Adrenal gland (tissue), 12 donors: ENCODE data around the gene TIGD2. TPM values are rescaled to one million over a fixed set of nuclear protein-coding genes. Genes with fewer than 3 reads are reported as not detected.

Source experiments
- DNase-seq, 7 donors: peaks; one replicate each; pipeline ENCODE4 v3.0.0-alpha.2; 2019 to 2020
- H3K27ac ChIP-seq, 5 donors: fragments of 200-600 bp; sonication (generic) in 4 of 5; 1 replicate in 3 of 5; 2 replicates in 2 of 5; pipeline versions ENCODE4 v1.5.1 to v1.8.0; 2016 to 2020; ENCODE audit warnings: mild to moderate bottlenecking in 1 of 5
- H3K27me3 ChIP-seq: fragments of 200-600 bp; 2 replicates; pipeline ENCODE4 v1.8.0; 2021
- H3K36me3 ChIP-seq, 2 donors: fragments of 200-600 bp; replicated peaks in 1 of 2; 1 replicate in 1 of 2; 2 replicates in 1 of 2; pipeline versions ENCODE4 v1.5.1 to v1.8.0; 2018 to 2022
- H3K4me1 ChIP-seq, 2 donors: fragments of 200-600 bp; replicated peaks in 1 of 2; 1 replicate in 1 of 2; 2 replicates in 1 of 2; pipeline versions ENCODE4 v1.5.1 to v1.8.0; 2018 to 2021
- H3K4me3 ChIP-seq, 4 donors: fragments of 200-600 bp; sonication (generic) in 3 of 4; one replicate each; pipeline ENCODE4 v1.5.1; 2016 to 2018
- H3K9me3 ChIP-seq, 3 donors: fragments of 200-600 bp; sonication (generic) in 1 of 3; replicated peaks in 1 of 3; 1 replicate in 2 of 3; 2 replicates in 1 of 3; pipeline versions ENCODE4 v1.5.1 to v1.8.0; 2016 to 2021
- CTCF ChIP-seq, 6 experiments: fragments of 450-650 bp in 4 of 6; fragments of 200-600 bp in 2 of 6; sonication (generic) in 1 of 6; IDR thresholded peaks; 1 replicate in 5 of 6; 2 replicates in 1 of 6; pipeline versions ENCODE4 v1.5.1 to v1.8.0; 2016 to 2021; ENCODE audit warnings: antibody characterized with exemption in 6 of 6, mild to moderate bottlenecking in 2 of 6, moderate library complexity in 1 of 6
- POLR2A ChIP-seq, 2 donors: fragments of 450-650 bp; IDR thresholded peaks; one replicate each; pipeline ENCODE4 v1.6.1; 2017; ENCODE audit warnings: antibody characterized with exemption in 2 of 2, mild to moderate bottlenecking in 2 of 2, moderate library complexity in 1 of 2
- WGBS, 4 donors: extraction: QIAGEN DNeasy Blood & Tissue Kit in 2 of 4; methylation state at CpG; one replicate each; pipeline versions ENCODE4 v1.1.5 to v1.1.7; 2013 to 2017; 5-methylcytosine and 5-hydroxymethylcytosine counted together
- intact Hi-C, 2 donors: fragments of 100-400 bp; cut with DNase I; formaldehyde crosslinking; loops; one replicate each; pipeline versions ENCODE4 v1.14.1 to v1.15.0; 2022 to 2023
- polyA plus RNA-seq, 3 donors: library from polyadenylated mRNA; stranded (reverse); fragments of 200-250 nt in 2 of 3; fragments of 350-450 nt in 1 of 3; fragmentation: Illumina TruSeq in 1 of 3; extraction: RNeasy Lipid Tissue Mini Kit (QIAGEN cat#74804) in 1 of 3; gene quantifications; one replicate each; pipeline ENCODE4 v1.2.3, GENCODE V29; 2013 to 2014
- total RNA-seq, 9 donors: library from RNA; depleted of rRNA in 4 of 9; stranded (reverse); fragments of >200 nt in 4 of 9; fragments of 120-200 nt in 1 of 9; fragmentation: NEBNext Ultra II Directional in 1 of 9; extraction: Animal tissue kit (Norgen Biotek cat#: 25700) in 1 of 9; gene quantifications; one replicate each; pipeline versions ENCODE4 v1.1.0 to v1.2.4, GENCODE V29; 2013 to 2023
- donor health status: healthy with polysubstance abuse.
- donor health status: Bipolar disorder and iron deficiency.
- donor health status: DM: yes; HTN: yes; CAD: no.
- donor health status: DM: no; HTN: no; CAD: no.
- donor health status: DM: no; HTN: no; CAD: no.
- donor health status: DM: yes; HTN: yes; CAD: no.

TIGD2 gene
- total and polyA plus RNA-seq, 12 donors = 1.4 to 8.8 (median 4.2) TPM

GRCh38 chr4:89117115-89117514 is 5.8 kb downstream of the TIGD2 start:
- Histone ChIP-seq H3K27ac (no peak overlapping the region), H3K4me1 (peaks cover 0 to 3% of the 10 kb centered on the region in 2 donors), H3K27me3 (no peaks in the 10 kb centered on the region), H3K4me3 (no peak overlapping the region), H3K9me3 (no peaks in the 10 kb centered on the region), H3K36me3 (no peaks in the 10 kb centered on the region)
- intact Hi-C loops = no loop called here
- TF ChIP-seq POLR2A (IDR thresholded peaks at IDR 0.05) (no peak), CTCF (IDR thresholded peaks at IDR 0.05) (no peak)
- 94 to 99% (median 97%) methylated on average over 3 of the region's 3 CpGs for WGBS, 4 donors
- DNase-seq = no peak

- no peak for DNase-seq
- 52 to 70% (median 60%) methylated on average over 1 of the region's 1 CpG for WGBS, 4 donors
- Histone ChIP-seq H3K9me3 (no peaks in the 10 kb centered on the region), H3K36me3 (no peaks in the 10 kb centered on the region), H3K4me3 (no peak overlapping the region), H3K27ac (no peak overlapping the region), H3K4me1 (no peaks in the 10 kb centered on the region), H3K27me3 (no peaks in the 10 kb centered on the region)
- intact Hi-C loops = no loop called here
- TF ChIP-seq POLR2A (IDR thresholded peaks at IDR 0.05) (no peak), CTCF (IDR thresholded peaks at IDR 0.05) (no peak)
Observed at GRCh38 chr4:89119166-89119565, 7.8 kb downstream of the TIGD2 start.

- Histone ChIP-seq H3K27me3 (no peaks in the 10 kb centered on the region), H3K4me3 (no peak overlapping the region), H3K36me3 (no peaks in the 10 kb centered on the region), H3K27ac (no peak overlapping the region), H3K9me3 (no peaks in the 10 kb centered on the region), H3K4me1 (no peaks in the 10 kb centered on the region)
- intact Hi-C loops = no loop called here
- WGBS, 4 donors = 99 to 100% (median 100%) methylated on average over 3 of the region's 3 CpGs
- DNase-seq = no peak
- TF ChIP-seq POLR2A (IDR thresholded peaks at IDR 0.05) (no peak), CTCF (IDR thresholded peaks at IDR 0.05) (no peak)
Observed at GRCh38 chr4:89119836-89120235, 8.5 kb downstream of the TIGD2 start.

GRCh38 chr4:89121387-89122068 is 10.2 kb downstream of the TIGD2 start:
- WGBS, 4 donors = 89 to 97% (median 90%) methylated on average over 3 of the region's 3 CpGs
- H3K9me3 ChIP-seq = no peaks in the 10 kb centered on the region
- DNase-seq = no peak
- intact Hi-C loops = no loop called here
- no peaks in the 10 kb centered on the region for H3K27me3 ChIP-seq
- no peaks in the 10 kb centered on the region for H3K36me3 ChIP-seq
- no peak overlapping the region for H3K4me3 ChIP-seq
- H3K27ac ChIP-seq = no peak overlapping the region
- TF ChIP-seq CTCF (IDR thresholded peaks at IDR 0.05) (no peak), POLR2A (IDR thresholded peaks at IDR 0.05) (no peak)
- no peaks in the 10 kb centered on the region for H3K4me1 ChIP-seq
